IPS-18a (cell line): ENCODE results near the gene DCAKD.
A peak's percentile ranks its signal among the peaks of the same experiment; 100 is the strongest.

ENCODE experiments used
- H3K27ac ChIP-seq: one replicate; pipeline ENCODE4 v1.5.1; 2013; ENCODE audit warnings: low read length
- H3K27me3 ChIP-seq: one replicate; pipeline ENCODE4 v1.6.1; 2013; ENCODE audit warnings: mild to moderate bottlenecking, low read length; ENCODE audit not compliant: control insufficient read depth, insufficient read depth
- H3K36me3 ChIP-seq: one replicate; pipeline ENCODE4 v1.6.1; 2013; ENCODE audit warnings: low read depth, low read length; ENCODE audit not compliant: control insufficient read depth
- H3K4me1 ChIP-seq: one replicate; pipeline ENCODE4 v1.6.1; 2013; ENCODE audit warnings: low read depth, low read length; ENCODE audit not compliant: control insufficient read depth
- H3K4me3 ChIP-seq: one replicate; pipeline ENCODE4 v1.5.1; 2013; ENCODE audit warnings: low read length
- H3K9ac ChIP-seq: one replicate; pipeline ENCODE4 v1.6.1; 2013; ENCODE audit warnings: mild to moderate bottlenecking, low read length, moderate library complexity
- H3K9me3 ChIP-seq: one replicate; pipeline ENCODE4 v1.6.1; 2013; ENCODE audit warnings: low read depth, low read length; ENCODE audit not compliant: control insufficient read depth

Gene DCAKD

DNA sequence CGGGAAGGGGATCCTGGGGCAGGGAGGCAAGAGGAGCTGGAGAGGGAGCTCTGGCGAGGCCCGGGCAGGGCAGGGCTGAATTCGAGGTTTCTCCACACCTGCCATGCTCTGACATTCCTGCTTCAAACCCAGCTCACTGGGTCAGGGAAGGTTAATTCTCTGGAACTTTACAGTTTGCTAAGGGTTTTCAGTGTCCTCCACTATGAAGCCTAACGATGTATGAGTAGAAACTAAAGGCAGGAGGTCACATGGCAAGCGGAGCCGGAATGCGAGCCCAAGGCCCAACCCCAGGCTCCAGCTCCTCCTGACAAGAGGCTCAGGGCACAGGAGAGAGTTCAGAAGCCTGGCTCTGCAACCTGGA, 29.2 kb downstream of the DCAKD start:
- Histone ChIP-seq H3K27me3 (peaks cover 44% of the 10 kb centered on the region), H3K27ac (no peak overlapping the region), H3K9me3 (no peaks in the 10 kb centered on the region), H3K36me3 (peaks cover 2% of the 10 kb centered on the region), H3K4me3 (no peak overlapping the region), H3K9ac (no peak overlapping the region), H3K4me1 (peaks cover 13% of the 10 kb centered on the region)

DNA sequence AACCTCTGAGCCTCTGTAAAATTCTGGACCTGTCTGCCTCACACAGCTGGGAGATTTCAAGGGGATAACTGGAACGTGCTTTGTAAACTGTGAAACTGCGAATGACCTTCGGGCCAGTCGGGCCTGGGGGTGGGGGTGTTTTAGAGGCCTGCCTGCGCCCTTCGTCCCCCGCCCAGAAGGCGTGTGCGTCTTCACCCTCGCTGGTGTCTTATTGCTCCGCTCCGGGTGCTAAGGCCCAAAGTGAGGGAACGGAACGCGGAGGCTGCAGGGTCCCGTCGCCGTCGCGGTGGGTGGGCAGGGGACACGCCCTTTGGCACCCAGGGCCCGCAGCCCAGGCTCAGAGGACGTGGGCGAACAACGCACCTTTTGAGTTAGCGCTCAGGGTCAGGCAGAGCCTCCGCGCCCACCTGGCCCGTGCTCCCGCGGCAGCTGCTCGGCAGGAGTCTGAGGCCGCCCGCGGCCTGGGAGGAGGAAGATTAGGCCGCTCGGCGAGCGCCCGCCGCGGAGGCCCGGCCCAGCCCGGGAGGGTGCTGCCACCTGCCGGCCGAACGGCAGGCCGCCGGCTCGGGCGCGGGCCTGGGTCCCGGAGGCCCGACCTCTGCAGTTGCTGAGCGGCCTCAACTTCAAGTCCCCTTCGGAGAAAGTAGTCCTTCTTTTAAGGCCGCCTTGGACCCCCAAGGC, 29.7 kb downstream of the DCAKD start:
- Histone ChIP-seq H3K9me3 (no peaks in the 10 kb centered on the region), H3K36me3 (peaks cover 2% of the 10 kb centered on the region), H3K27me3 (peaks cover 44% of the 10 kb centered on the region), H3K4me3 (peak overlapping the region; percentile 45), H3K27ac (no peak overlapping the region), H3K9ac (no peak overlapping the region), H3K4me1 (peaks cover 13% of the 10 kb centered on the region)

GRCh38 chr17:45020354-45021138, 30.9 kb downstream of the DCAKD start:
- Histone ChIP-seq H3K4me3 (peak overlapping the region; percentile 45), H3K27me3 (peaks cover 44% of the 10 kb centered on the region), H3K27ac (no peak overlapping the region), H3K4me1 (peaks cover 13% of the 10 kb centered on the region), H3K9ac (no peak overlapping the region), H3K9me3 (no peaks in the 10 kb centered on the region), H3K36me3 (no peaks in the 10 kb centered on the region)

GRCh38 chr17:45018848-45019711, 32.4 kb downstream of the DCAKD start:
- Histone ChIP-seq H3K27ac (no peak overlapping the region), H3K9me3 (no peaks in the 10 kb centered on the region), H3K27me3 (peaks cover 44% of the 10 kb centered on the region), H3K4me3 (peak overlapping the region; percentile 40), H3K4me1 (peaks cover 13% of the 10 kb centered on the region), H3K36me3 (no peaks in the 10 kb centered on the region), H3K9ac (no peak overlapping the region)

- Histone ChIP-seq H3K36me3 (no peaks in the 10 kb centered on the region), H3K4me3 (peak overlapping the region; percentile 40), H3K27me3 (peaks cover 44% of the 10 kb centered on the region), H3K9me3 (no peaks in the 10 kb centered on the region), H3K4me1 (peaks cover 13% of the 10 kb centered on the region), H3K27ac (no peak overlapping the region), H3K9ac (no peak overlapping the region)
Measured at GRCh38 chr17:45018514-45018847, 33.0 kb downstream of the DCAKD start.

- Histone ChIP-seq H3K27me3 (peaks cover 44% of the 10 kb centered on the region), H3K27ac (no peak overlapping the region), H3K9me3 (no peaks in the 10 kb centered on the region), H3K9ac (no peak overlapping the region), H3K4me3 (no peak overlapping the region), H3K36me3 (no peaks in the 10 kb centered on the region), H3K4me1 (peaks cover 13% of the 10 kb centered on the region)
Measured at GRCh38 chr17:45016823-45017222, 34.6 kb downstream of the DCAKD start.

DNA sequence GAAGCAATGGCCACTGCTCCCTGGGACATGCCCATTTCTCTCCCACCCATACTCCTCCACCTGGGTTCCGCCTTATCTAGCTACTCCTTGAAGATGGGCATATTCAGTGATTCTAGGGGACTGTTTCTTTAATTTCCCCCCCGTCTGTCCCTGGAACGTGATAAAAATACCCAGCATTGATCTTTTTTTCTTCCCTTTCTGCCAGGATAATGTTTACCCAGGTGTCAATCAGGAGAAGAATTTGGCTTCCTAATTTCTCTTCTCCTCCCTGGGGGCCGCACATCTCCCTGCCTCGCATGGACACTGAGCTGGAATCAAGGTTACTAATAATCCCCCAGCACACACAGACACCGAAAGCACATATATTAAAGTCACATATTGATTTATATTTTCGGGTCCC, 35.2 kb downstream of the DCAKD start:
- Histone ChIP-seq H3K9me3 (no peaks in the 10 kb centered on the region), H3K4me1 (peaks cover 8% of the 10 kb centered on the region), H3K27me3 (peaks cover 38% of the 10 kb centered on the region), H3K27ac (no peak overlapping the region), H3K4me3 (no peak overlapping the region), H3K9ac (no peak overlapping the region), H3K36me3 (no peaks in the 10 kb centered on the region)

DNA sequence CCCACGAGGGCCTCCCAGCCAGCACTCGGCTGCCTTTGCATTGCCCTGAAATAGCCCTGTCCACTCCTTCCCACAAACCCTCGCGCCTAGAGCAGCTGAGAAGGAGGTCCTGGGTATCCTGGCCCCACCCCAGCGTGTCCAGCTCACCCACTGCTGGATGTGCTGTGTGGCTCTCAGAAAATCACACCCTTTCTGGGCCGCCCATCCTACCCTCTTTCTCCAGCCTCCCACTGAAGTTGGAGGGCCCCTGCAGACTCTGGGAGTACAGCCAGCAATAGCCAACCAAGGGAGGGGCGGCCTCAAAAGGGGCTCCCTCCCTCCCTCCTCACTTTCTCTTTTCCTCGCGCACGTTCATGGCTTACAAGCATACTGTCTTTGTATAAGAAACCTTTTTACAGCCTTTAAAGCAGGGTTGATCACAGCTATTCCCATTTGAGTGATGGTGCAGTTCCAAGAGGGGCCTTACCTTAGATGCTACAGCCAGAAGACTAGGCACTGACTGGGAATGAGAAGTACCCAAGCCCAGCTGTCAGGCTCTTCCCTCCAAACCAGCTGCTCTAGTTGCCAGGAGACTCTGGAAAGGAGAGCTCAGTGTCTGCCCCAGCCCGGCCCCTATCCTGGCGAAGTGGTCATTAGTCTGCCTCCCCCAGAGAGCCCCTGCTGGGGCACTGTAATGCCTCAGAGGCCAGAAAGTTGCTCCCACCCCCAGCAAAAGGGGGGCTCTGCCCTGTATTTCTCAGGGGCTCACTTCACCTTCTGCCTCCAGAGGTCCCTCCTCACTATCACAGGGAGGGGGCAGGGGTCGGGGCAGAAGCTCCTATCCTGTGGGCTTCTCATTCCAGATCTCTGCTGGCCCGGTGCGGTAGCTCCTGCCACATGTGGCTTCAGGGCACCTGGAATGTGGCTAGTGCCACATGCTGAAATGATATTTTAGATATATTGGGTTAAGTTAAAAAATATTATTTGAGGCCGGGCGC, 38.1 kb downstream of the DCAKD start:
- H3K4me3 ChIP-seq = no peak overlapping the region
- no peaks in the 10 kb centered on the region for H3K9me3 ChIP-seq
- H3K27me3 ChIP-seq = peaks cover 9% of the 10 kb centered on the region
- no peak overlapping the region for H3K27ac ChIP-seq
- H3K36me3 ChIP-seq = no peaks in the 10 kb centered on the region
- H3K9ac ChIP-seq = no peak overlapping the region
- no peaks in the 10 kb centered on the region for H3K4me1 ChIP-seq

- Histone ChIP-seq H3K27me3 (no peaks in the 10 kb centered on the region), H3K4me3 (no peak overlapping the region), H3K9ac (no peak overlapping the region), H3K9me3 (no peaks in the 10 kb centered on the region), H3K36me3 (no peaks in the 10 kb centered on the region), H3K4me1 (peaks cover 6% of the 10 kb centered on the region), H3K27ac (no peak overlapping the region)
Measured at GRCh38 chr17:45011767-45012166, 39.7 kb downstream of the DCAKD start.

GRCh38 chr17:45009676-45010467, 41.6 kb downstream of the DCAKD start:
- Histone ChIP-seq H3K9ac (no peak overlapping the region), H3K4me1 (peaks cover 6% of the 10 kb centered on the region), H3K9me3 (no peaks in the 10 kb centered on the region), H3K4me3 (no peak overlapping the region), H3K27ac (no peak overlapping the region), H3K27me3 (no peaks in the 10 kb centered on the region), H3K36me3 (no peaks in the 10 kb centered on the region)
